Activated CD4-positive, alpha-beta T cell treated with anti-CD3 and anti-CD28 coated beads, Interleukin-2, amount 10 ng/mL, durations not matched to agents 24 days and 14 days (primary cell): ENCODE results near the gene COTL1. TPM values are rescaled to one million over a fixed set of nuclear protein-coding genes. Genes with fewer than 3 reads are reported as not detected.

Experiments
- DNase-seq: peaks from one replicate; pipeline ENCODE4 v3.0.0; 2022
- H3K27ac Mint-ChIP-seq: one replicate; pipeline ENCODE4 v1.8.0; 2022; ENCODE audit warnings: mild to moderate bottlenecking, mixed read lengths
- H3K27me3 Mint-ChIP-seq: one replicate; pipeline ENCODE4 v1.8.0; 2022; ENCODE audit warnings: mixed read lengths
- H3K36me3 Mint-ChIP-seq: one replicate; pipeline ENCODE4 v1.8.0; 2022; ENCODE audit warnings: low read depth, mild to moderate bottlenecking, mixed read lengths
- H3K4me1 Mint-ChIP-seq: one replicate; pipeline ENCODE4 v1.8.0; 2021; ENCODE audit warnings: mixed read lengths
- H3K4me3 Mint-ChIP-seq: one replicate; pipeline ENCODE4 v1.8.0; 2022; ENCODE audit warnings: mild to moderate bottlenecking, moderate library complexity, mixed read lengths
- H3K9me3 Mint-ChIP-seq: one replicate; pipeline ENCODE4 v1.8.0; 2021; ENCODE audit warnings: mixed read lengths
- intact Hi-C: fragments of 100-400 bp; cut with micrococcal nuclease; formaldehyde crosslinking; loops from one replicate; pipeline ENCODE4 v1.15.1; 2023
- total RNA-seq: library from RNA; stranded (reverse); gene quantifications from 2 replicates; pipeline ENCODE4 v1.2.3, GENCODE V29; 2022

COTL1 gene
- total RNA-seq, 1 donor from 2014 or later = 474 TPM

DNA sequence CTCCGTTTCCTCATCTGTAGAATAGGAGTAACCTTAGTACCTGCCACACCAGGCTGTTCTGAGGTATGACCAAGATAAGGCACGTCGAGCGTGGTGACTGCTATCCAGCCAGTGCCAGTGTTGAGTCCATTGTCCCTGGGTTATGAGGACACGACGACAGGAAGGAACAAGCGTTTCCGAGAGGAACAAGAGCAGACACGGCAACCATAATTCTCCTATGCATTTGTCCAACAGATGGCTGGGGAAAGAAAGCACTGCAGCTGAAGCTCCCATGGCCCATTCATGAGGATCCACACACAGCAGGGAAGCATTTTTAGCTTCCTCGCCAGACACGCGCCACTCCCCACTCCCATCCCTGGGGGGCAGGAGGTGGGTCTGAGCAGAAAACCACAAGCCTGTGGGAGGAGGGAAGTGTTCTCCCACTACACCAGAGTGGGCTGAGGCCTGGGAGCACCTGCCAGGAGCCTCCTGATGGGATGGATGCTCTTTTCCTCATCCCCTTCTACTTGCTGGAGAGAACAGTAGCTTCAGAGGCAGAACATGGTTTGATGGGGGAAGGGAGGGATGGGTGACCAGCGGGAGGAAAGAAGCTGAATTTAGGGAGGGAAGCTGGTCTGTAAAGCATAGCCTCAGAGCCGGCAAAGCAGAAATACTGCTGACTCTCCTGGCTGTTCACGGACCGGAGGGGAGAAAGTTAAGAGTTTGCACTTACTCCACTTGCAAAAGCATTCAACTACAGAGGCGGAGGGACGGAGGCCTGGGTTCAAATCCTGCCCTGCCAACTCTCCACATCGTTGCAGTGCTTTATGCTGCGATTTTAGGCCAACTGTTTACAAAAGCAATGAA is 2.7 kb downstream of the COTL1 start:
- peak overlapping the region; percentile 89 for H3K27ac Mint-ChIP-seq
- peak; percentile 59 for DNase-seq
- H3K36me3 Mint-ChIP-seq = peaks cover 61% of the 10 kb centered on the region
- peaks cover 66% of the 10 kb centered on the region for H3K4me1 Mint-ChIP-seq
- H3K27me3 Mint-ChIP-seq = peaks cover 5% of the 10 kb centered on the region
- H3K9me3 Mint-ChIP-seq = no peaks in the 10 kb centered on the region
- H3K4me3 Mint-ChIP-seq = peak overlapping the region; percentile 96
- intact Hi-C loops = no loop called here

DNA sequence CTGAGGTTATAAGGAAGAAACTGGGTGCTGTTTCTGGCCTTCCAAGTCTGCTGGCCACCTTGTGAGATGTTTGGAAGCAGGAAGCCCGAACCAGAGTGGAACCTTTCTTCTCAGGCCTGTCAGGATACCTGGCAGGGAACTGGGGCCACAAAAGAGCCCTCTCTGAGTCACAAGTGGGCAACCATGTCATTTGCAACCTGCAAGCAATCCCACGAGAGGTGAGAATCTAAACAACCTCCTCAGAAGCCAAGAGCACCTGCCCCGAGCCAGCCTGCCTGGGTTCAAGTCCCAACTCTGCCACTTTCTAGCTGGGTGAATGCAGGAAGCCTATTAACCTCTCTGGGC is 3.3 kb downstream of the COTL1 start:
- peaks cover 2% of the 10 kb centered on the region for H3K27me3 Mint-ChIP-seq
- peak overlapping the region; percentile 89 for H3K27ac Mint-ChIP-seq
- peak overlapping the region; percentile 96 for H3K4me3 Mint-ChIP-seq
- DNase-seq = no peak
- H3K9me3 Mint-ChIP-seq = no peaks in the 10 kb centered on the region
- peaks cover 66% of the 10 kb centered on the region for H3K36me3 Mint-ChIP-seq
- H3K4me1 Mint-ChIP-seq = peaks cover 70% of the 10 kb centered on the region
- intact Hi-C loops = no loop called here

DNA sequence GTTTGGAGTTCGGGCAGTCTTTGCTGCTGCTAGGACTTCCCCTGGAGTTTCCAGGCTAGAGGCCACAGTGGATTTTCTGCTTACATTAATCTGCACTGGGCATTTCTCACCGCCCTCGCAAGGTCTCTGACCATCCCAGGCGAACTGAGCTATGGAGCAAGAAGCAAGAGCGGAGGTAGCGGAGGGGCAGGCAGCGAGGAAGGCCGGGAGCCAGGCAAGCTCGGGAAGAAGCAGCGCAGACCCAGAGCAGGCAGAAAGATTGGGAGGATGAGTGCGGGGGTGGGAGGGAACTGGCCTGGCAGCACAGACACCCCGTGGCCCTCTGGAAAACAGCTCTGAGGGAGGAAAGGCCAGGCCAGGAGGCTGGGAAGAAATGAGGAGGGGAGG is 3.8 kb downstream of the COTL1 start:
- DNase-seq = no peak
- Mint-ChIP-seq H3K27ac (peak overlapping the region; percentile 89), H3K27me3 (peaks cover 2% of the 10 kb centered on the region), H3K4me1 (peaks cover 75% of the 10 kb centered on the region), H3K9me3 (no peaks in the 10 kb centered on the region), H3K4me3 (peak overlapping the region; percentile 96), H3K36me3 (peaks cover 71% of the 10 kb centered on the region)
- intact Hi-C loops = no loop called here

DNA sequence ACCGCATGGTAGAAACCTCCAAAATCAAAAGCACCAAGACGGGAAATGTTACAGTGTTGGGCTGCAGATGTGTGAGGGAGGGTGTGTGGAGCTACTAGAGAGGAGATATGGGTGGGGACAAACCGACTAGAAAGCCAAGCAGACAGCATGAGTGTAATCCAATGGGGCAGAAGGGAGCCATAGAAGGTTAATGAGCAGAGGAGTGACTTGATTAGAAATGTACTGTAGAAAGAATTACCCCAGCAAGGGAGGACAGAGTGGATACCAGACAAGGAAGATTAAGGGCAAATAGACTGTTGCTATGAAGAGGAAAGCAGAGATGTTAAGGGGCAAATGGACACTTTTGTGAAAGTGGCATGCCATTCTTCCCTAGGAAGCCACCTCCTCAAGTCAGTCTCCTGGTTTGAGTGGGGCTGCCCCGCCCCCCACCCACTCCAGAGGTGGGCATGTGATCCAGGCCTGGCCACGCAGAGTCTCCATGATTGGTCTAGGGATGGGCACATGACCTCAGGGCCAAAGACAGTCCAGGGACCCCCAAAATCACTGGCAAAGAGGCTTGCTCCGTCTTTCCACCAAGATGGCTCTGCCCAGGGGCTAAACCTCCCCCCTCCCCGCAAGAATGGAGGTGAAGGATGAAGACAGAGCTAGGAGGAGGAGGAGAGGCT is 4.3 kb downstream of the COTL1 start:
- DNase-seq = no peak
- H3K27ac Mint-ChIP-seq = peak overlapping the region; percentile 89
- peaks cover 71% of the 10 kb centered on the region for H3K36me3 Mint-ChIP-seq
- intact Hi-C loops = no loop called here
- no peaks in the 10 kb centered on the region for H3K9me3 Mint-ChIP-seq
- H3K4me1 Mint-ChIP-seq = peaks cover 77% of the 10 kb centered on the region
- no peaks in the 10 kb centered on the region for H3K27me3 Mint-ChIP-seq
- H3K4me3 Mint-ChIP-seq = peak overlapping the region; percentile 96

DNA sequence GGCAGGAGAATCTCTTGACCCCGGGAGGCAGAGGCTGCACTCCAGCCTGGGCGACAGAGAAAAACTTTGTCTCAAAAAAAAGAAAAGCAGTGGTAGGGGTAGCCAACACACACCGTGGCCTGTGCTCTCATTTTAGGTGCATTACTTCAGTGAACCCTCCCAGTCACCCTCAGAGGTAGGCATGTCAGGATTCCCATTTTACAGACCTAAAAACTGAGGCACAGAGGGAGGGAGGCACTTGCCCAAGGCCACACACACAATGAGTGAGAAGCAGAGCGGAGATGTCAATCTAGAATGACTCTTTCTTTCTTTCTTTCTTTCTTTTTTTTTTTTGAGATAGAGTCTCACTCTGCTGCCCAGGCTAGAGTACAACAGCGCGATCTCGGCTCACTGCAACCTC is 5.2 kb downstream of the COTL1 start:
- Mint-ChIP-seq H3K4me1 (peaks cover 82% of the 10 kb centered on the region), H3K4me3 (peak overlapping the region; percentile 43), H3K36me3 (peaks cover 79% of the 10 kb centered on the region), H3K9me3 (no peaks in the 10 kb centered on the region), H3K27ac (no peak overlapping the region), H3K27me3 (no peaks in the 10 kb centered on the region)
- intact Hi-C loops = no loop called here
- no peak for DNase-seq

DNA sequence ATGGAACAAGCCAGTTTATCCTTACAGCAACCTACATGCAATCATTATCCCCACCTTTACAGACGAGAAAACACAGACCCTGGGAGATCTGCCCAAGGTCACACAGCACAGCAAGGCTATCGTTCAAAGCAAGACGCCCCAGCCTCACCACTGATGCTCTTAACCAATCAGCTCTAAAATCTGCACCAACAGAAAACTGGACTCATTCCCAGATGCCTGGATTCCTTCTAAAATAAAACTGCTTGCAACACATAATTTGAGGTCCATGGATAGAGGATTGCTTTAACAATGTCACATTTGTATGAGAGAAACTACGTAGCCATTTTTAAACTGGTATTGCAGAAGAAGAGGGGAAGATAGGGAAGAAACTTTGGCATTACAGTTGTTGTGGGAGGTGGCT is 6.8 kb downstream of the COTL1 start:
- peak overlapping the region; percentile 87 for H3K27ac Mint-ChIP-seq
- H3K36me3 Mint-ChIP-seq = peaks cover 82% of the 10 kb centered on the region
- peaks cover 93% of the 10 kb centered on the region for H3K4me1 Mint-ChIP-seq
- no peak for DNase-seq
- H3K9me3 Mint-ChIP-seq = no peaks in the 10 kb centered on the region
- H3K4me3 Mint-ChIP-seq = peak overlapping the region; percentile 80
- intact Hi-C loops = no loop called here
- H3K27me3 Mint-ChIP-seq = no peaks in the 10 kb centered on the region

DNA sequence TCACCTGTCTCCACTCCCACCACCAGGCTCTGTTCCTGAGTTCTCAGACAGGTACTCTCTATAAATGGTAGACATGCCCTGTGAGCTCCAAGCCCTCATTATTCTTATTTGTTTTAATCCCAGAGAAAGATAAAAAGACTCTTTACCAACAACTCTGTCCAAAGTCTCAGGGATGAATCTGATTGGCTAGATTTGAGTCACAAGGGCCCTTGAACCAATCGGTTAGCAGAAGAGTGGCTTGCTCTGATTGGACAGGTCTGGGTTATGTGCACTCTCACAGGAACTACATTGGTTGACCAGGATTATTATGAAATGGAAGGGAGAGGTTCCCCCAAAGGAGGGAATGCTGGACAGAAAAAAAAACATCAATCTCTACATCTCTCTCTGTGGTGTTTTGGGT is 7.5 kb downstream of the COTL1 start:
- Mint-ChIP-seq H3K27me3 (no peaks in the 10 kb centered on the region), H3K9me3 (no peaks in the 10 kb centered on the region), H3K27ac (peak overlapping the region; percentile 87), H3K4me1 (peaks cover 92% of the 10 kb centered on the region), H3K4me3 (peak overlapping the region; percentile 80), H3K36me3 (peaks cover 81% of the 10 kb centered on the region)
- no peak for DNase-seq
- intact Hi-C loops = no loop called here

DNA sequence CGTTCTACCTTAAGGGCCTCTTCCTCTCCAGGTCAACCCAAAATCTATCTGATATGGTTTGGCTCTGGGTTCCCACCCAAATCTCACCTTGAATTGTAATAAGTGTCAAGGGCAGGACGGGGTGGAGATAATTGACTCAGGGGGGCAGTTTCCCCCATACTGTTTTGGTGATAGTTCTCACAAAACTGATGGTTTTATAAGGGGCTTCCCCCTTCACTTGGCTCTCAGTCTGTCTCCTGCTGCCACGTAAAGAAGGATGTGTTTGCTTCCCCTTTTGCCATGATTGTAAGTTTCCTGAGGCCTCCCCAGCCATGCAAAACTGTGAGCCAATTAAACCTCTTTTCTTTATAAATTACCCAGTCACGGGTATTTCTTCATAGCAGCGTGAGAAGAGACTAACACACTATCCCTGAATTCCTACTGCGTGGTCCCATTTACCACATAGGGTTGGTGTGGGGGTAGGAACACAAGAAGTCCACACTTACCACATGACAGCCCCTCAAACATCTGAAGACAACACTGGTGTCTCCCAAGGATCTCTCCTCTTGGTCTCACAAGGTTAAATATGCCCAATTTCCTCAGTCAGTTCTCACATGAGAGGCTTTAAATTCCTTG is 8.2 kb downstream of the COTL1 start:
- DNase-seq = no peak
- Mint-ChIP-seq H3K4me3 (peak overlapping the region; percentile 80), H3K27ac (peak overlapping the region; percentile 87), H3K36me3 (peaks cover 79% of the 10 kb centered on the region), H3K27me3 (no peaks in the 10 kb centered on the region), H3K4me1 (peaks cover 90% of the 10 kb centered on the region), H3K9me3 (no peaks in the 10 kb centered on the region)
- intact Hi-C loops = no loop called here

DNA sequence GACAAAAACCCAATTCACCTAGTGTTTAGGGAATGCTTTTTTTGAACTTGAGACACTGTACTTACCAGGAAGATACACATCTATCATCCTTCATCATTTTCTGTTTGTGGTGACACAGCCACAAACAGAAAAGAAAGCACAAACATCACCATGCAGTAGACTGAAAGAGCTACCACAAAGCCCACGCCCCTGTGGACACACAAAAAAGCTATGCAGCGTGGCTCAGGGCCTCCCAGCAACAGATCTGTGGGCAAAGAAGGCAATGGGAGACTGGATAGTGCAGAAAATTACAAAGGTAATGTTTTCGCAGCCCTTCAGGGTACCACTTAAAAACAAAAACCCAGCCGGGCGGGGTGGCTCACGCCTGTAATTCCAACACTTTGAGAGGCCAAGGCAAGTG is 9.6 kb downstream of the COTL1 start:
- Mint-ChIP-seq H3K36me3 (peaks cover 75% of the 10 kb centered on the region), H3K4me3 (peak overlapping the region; percentile 80), H3K9me3 (no peaks in the 10 kb centered on the region), H3K27me3 (no peaks in the 10 kb centered on the region), H3K27ac (peak overlapping the region; percentile 87), H3K4me1 (peaks cover 86% of the 10 kb centered on the region)
- peak; percentile 89 for DNase-seq
- intact Hi-C loops = loop anchor here (1.0 kb wide), 2 partner anchors 8 kb away; no protein-coding TSS in a partner anchor

DNA sequence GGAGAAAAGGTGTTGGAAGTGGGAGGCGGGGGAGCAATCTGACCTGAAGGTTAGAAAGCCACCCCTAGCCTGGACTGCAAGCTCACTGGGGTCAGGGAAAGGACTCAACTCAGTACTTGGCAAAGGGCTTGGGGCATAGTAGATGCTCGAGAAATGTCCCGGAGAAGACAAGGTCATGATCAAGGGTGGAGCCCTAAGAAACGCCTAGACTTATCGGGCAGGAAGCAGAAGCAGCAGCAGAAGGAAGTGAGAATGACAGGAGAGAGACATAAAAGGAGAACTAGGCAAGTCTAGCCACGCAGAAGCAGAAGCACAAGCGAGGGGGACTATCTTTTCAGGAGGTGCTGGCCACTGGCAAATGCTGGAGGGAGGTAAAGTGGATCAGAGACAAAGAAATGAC is 10.2 kb downstream of the COTL1 start:
- intact Hi-C loops = loop anchor here (1.0 kb wide), 2 partner anchors 7 to 9 kb away; no protein-coding TSS in a partner anchor
- no peaks in the 10 kb centered on the region for H3K27me3 Mint-ChIP-seq

DNA sequence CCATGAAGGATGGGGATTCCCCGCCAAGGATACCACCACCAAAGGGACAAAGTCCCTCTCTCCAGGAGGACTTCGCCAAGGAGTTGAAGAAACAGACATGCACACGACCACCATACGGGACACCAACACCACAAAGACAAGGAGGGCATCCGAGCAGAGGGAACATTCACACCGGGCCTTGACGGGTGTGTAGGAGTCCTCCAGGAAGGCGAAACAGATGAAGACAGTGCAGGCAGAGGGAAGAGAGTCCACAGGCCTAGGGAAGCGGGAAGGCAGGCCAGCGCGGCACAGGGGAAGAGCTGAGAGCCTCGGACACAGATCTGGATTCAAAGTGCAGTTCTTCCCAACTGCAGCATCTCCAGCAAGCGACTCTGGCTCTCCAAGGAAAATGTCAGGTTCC is 10.8 kb downstream of the COTL1 start:
- H3K27me3 Mint-ChIP-seq = no peaks in the 10 kb centered on the region
- no peaks in the 10 kb centered on the region for H3K9me3 Mint-ChIP-seq
- peaks cover 86% of the 10 kb centered on the region for H3K4me1 Mint-ChIP-seq
- H3K27ac Mint-ChIP-seq = peak overlapping the region; percentile 87
- H3K4me3 Mint-ChIP-seq = peak overlapping the region; percentile 80
- peaks cover 71% of the 10 kb centered on the region for H3K36me3 Mint-ChIP-seq
- intact Hi-C loops = no loop called here
- no peak for DNase-seq

More for the DNA sequence above, 10.2 kb downstream of the COTL1 start:
- peak overlapping the region; percentile 87 for H3K27ac Mint-ChIP-seq
- peak overlapping the region; percentile 80 for H3K4me3 Mint-ChIP-seq
- peaks cover 75% of the 10 kb centered on the region for H3K36me3 Mint-ChIP-seq
- H3K9me3 Mint-ChIP-seq = no peaks in the 10 kb centered on the region
- peaks cover 86% of the 10 kb centered on the region for H3K4me1 Mint-ChIP-seq
- peak; percentile 82 for DNase-seq

DNA sequence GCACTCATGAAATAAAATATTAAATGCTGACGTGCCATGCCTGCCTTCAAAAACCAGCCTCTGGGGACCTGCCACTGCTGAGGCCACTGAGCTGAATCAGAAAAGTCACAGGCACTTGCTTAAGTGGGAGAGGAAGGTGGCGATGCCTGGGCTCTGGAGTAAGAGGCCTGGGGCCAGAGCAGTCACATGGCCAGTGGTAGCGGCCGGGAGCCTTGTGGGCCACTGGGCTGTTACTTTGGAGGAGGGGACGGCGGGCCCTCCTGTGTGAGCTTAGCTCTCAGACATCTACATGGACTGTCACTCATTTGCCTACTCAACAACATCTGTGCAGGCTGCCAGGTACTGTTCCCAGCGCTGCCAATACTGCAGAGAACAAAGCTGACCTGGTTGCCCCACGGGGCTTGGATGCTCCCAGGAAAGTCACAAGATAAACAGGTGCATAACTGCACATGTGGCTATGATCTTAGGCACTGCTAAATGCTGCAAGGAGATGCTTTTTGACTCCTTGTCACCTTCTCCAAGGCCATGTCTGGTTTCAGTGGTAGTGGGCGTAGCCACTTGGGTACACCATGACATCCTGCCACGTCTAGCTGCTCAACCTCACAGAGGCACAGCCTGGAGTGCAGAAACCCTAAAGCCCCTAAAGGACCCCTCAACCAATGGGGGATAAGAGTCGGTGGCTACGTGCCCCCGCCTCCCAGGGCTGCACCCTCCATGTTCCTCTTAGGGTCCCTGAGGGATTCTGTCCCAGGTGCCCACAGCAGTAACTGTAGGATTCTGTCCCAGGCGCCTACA is 11.6 kb downstream of the COTL1 start:
- intact Hi-C loops = no loop called here
- no peaks in the 10 kb centered on the region for H3K9me3 Mint-ChIP-seq
- H3K36me3 Mint-ChIP-seq = peaks cover 68% of the 10 kb centered on the region
- peaks cover 84% of the 10 kb centered on the region for H3K4me1 Mint-ChIP-seq
- no peaks in the 10 kb centered on the region for H3K27me3 Mint-ChIP-seq
- H3K27ac Mint-ChIP-seq = peak overlapping the region; percentile 87
- DNase-seq = peak; percentile 86
- peak overlapping the region; percentile 80 for H3K4me3 Mint-ChIP-seq

DNA sequence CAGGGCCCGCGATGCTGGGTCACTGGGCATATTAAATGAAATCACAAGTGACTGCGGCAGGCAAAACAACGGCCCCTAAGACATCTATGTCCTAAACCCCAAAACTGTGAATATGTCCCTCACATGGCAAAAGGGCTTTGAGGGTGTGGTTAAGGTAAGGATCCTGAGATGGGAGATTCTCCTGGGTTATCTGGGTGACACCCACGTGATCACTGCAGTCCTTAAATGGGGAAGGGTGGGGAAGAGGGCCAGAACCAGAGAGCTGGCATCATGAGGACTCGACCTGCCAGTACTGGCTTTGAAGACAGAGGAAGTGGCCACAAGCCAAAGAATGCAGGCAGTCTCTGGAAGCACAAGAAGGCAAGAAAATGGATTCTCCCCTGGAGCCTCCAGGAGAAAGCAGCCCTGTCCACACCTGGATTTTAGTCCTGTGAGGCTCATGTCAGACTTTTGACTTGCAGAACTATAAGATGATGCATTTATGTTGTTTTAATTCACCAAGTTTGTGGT is 12.5 kb downstream of the COTL1 start:
- Mint-ChIP-seq H3K27ac (peak overlapping the region; percentile 92), H3K4me1 (peaks cover 84% of the 10 kb centered on the region), H3K9me3 (no peaks in the 10 kb centered on the region), H3K36me3 (peaks cover 67% of the 10 kb centered on the region), H3K4me3 (peak overlapping the region; percentile 42), H3K27me3 (no peaks in the 10 kb centered on the region)
- intact Hi-C loops = no loop called here
- DNase-seq = no peak
